EH (cell line): ENCODE results near the gene FOXK1.
"Not testable (repeated sequence)": the region's sequence is repeated elsewhere in the genome, so short reads cannot be mapped to it uniquely, and the experiment has no call there.

Experiments used
- DNase-seq: peaks from one replicate; pipeline ENCODE4 v3.0.0-alpha.2; 2015; ENCODE audit warnings: low read depth

FOXK1 gene

DNA sequence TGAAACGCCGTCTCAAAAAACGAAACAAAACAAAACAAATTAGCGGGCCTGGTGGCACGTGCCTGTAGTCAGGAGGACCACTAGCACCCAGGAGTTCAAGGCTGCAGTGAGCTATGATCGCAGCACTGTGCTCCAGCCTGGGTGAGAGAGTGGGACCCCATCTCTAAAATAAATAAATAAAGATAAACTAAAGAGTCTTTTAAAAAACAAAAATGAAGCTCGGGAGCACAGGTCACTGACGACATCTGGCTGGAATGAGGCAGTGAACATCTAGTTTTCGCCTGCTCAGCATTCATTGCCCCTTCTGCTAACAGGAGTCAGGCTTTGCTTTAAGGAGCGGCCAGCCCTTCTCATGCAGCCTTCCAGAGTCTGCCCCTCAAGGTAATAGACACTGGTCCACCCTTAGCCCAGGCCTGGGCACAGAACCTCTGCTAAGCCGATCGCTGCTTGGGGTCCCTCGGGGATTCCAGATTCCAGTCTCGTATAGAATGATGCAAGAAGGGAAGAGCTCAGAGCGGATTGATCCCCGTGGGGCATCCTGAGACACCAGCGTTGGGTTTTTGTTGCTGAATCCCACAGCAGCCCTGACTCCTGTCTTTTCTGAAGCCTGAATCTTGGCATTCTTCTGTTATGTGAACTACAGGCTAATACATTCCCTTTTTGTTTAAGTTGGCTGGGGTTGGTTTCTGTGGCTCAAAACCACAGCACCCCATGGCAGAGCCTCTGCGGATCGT lies 14.2 kb upstream of the FOXK1 start:
- peak; percentile 95 for DNase-seq

DNA sequence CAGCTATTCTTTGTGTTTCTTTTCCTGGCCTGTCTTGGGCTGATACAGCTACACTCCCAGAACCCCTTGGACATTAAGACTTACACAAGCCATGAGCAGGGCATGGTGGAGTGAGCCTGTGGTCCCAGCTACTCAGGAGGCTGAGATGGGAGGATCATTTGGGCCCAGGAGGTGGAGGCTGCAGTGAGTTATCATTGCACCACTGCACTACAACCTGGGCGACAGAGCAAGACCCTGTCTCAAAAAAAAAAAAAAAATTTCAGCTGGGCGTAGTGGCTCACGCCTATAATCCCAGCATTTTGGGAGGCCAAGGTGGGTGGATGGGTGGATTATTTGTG lies 13.6 kb upstream of the FOXK1 start:
- DNase-seq = no peak

DNA sequence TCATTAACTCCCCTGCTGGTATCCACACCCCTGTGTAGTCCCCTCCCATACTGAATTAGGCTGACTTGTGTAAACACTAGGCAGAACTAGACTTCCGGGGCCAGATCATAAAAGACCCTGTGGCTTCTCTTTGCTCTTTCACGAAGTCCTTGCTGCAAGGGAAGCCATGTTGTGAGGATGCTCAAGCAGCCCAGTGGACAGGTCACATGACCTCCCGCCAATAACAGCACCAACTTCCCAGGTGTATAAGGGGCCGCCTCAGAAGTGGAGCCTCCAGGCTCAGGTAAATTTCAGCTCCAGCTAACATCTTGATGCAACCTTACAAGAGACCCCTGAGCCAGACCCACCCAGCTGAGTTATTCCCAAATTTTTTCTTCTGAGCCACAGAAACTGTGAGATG lies 11.3 kb upstream of the FOXK1 start:
- no peak for DNase-seq

DNA sequence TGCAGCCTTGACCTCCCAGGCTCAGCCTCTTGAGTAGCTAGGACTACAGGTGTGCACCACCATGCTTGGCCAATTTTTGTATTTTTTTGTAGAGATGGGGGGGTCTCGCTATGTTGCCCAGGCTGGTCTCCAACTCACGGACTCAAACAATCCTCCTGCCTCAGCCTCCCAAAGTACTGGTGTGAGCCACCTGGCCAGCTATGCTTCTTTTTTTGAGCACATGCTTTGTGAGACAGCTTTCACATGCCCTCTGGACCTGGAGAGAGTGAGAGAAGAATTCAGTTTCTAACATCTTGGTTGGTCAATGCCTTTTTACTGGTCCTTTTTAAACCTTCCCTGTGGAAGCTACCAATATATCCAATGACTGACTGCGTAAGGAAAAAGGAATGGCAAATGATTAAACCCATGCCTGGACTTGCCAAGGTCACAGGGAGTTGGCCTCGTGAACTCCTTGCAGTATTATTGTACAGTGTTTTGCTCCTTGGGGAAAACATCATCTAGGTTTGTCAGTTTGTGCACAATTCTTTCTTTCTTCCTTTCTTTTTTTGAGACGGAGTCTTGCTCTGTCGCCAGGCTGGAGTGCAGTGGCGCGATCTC lies 6.2 kb upstream of the FOXK1 start:
- no peak for DNase-seq

DNA sequence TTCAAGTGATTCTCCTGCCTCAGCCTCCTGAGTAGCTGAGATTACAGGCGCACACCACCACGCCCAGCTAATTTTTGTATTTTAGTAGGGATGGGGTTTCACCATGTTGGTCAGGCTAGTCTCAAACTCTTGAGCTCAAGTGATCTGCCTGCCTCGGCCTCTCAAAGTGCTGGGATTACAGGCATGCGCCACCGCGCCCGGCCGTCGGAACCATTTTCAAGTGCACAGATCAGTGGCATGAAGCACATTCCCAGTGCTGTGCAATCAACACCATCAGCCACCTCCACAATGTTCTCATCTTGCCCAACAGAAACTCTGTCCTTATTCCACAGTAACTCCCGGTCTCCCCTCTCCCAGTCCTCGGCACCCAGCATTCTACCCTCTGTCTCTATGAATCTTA lies 4.6 kb upstream of the FOXK1 start:
- not testable (repeated sequence) for DNase-seq

DNA sequence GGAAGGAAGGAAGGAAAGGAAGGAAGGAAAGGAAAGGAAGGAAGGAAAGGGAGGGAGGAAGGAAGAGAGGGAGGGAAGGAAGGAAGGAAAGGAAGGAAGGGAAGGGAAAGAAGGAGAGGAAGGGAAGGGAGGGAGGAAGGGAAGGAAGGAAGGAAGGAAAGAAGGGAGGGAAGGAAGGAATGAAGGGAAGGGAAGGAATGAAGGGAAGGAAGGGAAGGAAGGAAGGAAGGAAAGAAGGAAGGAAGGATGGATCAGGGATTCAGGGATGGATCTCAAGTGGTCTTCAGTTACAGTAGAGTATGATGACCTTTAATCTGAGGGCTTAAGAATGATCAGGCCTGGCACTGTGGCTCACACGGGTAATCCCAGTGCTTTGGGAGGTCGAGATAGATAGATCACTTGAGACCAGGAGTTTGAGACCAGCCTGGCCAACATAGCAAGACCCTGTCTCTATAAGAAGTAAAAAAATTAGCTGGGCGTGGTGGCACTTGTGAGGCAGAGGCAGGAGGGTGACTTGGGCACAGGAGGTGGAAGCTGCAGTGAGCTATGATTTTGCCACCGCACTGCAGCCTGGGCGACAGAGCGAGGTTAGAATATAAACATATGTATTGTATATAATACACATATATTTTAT lies 760 bp upstream of the FOXK1 start:
- no peak for DNase-seq

DNA sequence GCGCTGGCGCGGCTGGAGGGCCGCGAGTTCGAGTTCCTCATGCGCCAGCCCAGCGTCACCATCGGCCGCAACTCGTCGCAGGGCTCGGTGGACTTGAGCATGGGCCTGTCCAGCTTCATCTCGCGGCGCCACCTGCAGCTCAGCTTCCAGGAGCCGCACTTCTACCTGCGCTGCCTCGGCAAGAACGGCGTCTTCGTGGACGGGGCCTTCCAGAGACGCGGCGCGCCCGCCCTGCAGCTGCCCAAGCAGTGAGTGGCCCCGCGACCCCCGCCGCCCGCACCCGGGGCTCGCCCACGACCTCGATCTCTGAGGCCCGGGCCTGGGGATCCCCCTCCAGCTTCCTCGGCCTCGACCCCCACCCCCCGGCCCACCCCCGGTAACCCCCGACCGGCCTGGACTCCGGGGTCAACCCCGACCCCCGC lies 537 bp downstream of the FOXK1 start:
- DNase-seq = peak; percentile 54

DNA sequence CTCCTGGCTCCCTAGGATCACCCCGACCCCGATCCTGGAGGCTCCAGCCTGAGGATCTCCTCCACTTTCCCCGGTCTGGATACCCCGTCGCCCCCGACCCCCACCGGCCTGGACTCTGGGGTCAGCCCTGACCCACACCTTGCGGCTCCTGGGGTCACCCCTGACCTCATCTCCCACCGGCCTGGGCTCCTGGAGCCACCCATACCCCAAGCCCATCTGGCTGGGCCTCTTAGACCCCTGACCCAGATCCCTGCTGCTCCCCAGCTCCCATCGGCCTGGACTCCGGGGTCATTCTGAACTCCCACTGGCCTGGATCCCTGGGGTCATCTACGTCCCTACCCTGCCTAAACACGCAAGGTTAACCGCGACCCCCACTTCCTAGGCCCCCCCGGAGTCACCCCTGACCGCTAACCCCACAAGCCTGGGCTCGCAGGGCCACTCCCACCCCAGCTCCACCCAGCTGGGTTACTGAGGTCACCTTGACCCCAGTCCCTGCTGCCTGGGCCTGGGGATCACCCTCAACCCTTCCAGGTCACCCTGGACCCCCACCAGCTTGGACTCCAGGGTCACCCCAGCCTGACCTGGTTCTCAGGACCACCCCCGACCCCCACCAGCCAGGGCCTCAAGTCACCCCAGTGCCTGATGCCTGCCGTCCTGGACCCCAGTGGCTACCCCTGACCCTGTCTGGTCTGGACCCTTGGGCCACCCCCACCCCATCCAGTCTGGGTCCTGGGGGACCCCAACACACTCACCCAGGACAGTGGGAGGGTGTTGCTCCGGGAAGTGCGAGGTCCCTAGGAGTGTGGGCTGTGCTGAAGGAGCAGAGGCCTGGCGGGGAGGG lies 1.2 kb downstream of the FOXK1 start:
- DNase-seq = peak; percentile 9

DNA sequence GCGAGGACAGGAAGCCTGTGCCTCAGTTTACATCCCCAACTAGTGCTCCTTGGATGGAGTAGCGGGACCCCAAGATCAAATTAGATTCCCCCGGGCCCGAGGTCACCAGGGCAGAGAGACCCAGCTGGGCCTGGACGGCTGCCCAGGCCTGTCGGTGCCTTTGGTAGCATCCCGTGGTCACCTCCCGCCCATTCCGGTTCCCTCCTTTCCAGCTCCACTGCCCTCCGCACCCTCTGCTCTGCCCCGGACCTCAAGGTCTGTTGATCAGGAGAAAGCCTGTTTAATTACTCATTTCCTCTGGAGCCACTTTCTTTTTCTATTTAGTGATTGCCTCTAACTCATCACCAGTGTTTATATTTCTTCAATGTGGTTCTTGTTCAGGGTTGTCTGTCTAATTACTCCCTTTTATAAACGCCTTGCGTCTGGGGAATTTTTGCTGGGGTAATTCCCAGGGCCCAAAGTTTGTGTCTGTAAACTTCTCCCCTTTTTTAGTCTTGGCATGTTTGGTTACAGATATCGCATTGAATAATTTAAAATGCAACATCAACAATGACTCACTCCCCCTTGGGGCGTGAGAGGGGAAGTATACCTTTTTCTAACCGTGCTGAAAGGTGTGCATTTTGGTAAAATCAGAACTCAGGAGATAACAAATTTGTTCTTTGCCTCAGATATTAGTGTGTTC lies 1.9 kb downstream of the FOXK1 start:
- DNase-seq = peak; percentile 83

DNA sequence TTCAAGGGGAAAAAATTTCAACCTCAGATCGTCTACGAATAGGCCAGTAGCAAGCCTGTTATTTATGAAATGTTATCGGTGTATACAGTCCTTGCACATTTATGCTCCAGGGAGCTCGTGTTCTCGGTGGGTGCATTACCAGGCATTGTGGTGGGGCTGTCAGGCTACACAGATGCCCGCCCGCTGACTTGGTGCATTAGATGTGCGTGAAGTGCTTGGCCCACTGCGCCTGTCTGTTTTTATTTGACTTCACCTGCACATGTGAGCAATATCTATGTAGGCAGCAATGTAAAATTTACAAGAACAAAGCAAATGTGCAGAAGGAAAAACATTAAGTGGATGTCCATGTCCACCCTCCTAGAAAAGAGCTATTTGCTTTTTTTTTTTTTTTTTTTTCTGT lies 2.8 kb downstream of the FOXK1 start:
- no peak for DNase-seq

DNA sequence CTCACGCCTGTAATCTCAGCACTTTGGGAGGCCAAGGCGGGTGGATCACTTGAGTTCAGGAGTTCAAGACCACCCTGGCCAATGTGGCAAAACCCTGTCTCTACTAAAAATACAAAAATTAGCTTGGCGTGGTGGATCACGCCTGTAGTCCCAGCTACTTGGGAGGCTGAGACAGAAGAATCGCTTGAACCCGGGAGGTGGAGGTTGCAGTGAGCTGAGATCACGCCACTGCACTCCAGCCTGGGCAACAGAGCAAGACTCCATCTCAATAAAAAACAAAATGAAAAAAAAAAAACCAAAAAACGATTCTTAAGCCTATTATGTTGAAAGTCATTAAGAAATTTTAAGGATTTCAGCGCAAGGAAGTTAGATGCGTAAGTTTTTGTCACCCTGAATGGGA lies 3.6 kb downstream of the FOXK1 start:
- DNase-seq = not testable (repeated sequence)

DNA sequence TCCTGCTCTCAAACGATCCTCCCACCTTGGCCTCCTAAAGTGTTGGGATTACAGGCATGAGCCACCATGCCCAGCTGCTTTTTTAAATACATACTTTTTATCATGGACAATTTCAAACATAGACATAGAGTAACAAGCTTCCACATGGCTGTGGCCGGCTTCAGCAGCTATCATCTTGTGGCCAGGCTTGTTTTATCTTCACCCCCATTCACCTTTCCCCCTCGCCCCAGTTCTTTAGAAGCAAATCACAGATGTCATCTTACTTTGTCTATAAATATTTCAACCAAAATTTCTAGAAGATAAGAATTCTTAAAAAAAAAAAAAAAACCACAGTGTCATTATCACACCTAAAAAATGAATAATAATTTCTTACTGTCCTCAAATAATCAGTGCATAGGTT lies 5.9 kb downstream of the FOXK1 start:
- DNase-seq = no peak

DNA sequence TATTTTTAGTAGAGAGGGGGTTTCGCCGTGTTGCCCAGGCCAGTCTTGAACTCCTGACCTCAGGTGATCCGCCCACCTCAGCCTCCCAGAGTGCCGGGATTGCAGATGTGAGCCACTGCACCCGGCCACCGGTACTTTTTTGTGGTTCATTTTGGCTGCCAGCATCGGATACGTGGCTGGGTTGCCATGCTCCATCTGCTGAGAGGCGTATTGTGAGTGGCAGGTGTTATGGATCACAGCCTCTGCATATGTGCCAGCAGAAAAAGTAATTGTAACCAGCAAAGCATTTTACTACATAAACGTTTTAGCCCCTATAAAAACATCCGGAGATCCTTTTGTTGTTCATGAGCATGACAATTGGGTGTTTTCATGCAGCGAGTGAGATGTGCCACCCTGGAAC lies 7.1 kb downstream of the FOXK1 start:
- DNase-seq = no peak

DNA sequence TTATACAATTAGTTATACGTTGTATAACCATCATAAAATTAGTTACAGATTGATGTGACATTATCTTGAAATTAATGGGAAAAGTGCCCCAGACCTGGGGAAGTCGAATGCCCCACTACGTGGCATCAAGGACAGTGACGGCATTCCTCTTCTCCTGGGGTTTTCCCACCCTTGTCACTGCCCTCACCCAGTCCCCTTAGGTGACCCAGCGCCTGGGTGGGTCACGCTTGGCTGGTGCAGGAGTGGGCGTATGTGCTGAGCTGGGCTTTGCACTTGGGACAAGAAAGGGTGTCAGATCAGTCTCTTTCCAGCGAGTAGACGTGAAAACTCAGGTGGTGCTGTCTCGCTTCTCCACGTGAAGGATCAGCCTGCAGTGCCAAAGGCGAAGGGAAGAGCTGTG lies 7.6 kb downstream of the FOXK1 start:
- no peak for DNase-seq

DNA sequence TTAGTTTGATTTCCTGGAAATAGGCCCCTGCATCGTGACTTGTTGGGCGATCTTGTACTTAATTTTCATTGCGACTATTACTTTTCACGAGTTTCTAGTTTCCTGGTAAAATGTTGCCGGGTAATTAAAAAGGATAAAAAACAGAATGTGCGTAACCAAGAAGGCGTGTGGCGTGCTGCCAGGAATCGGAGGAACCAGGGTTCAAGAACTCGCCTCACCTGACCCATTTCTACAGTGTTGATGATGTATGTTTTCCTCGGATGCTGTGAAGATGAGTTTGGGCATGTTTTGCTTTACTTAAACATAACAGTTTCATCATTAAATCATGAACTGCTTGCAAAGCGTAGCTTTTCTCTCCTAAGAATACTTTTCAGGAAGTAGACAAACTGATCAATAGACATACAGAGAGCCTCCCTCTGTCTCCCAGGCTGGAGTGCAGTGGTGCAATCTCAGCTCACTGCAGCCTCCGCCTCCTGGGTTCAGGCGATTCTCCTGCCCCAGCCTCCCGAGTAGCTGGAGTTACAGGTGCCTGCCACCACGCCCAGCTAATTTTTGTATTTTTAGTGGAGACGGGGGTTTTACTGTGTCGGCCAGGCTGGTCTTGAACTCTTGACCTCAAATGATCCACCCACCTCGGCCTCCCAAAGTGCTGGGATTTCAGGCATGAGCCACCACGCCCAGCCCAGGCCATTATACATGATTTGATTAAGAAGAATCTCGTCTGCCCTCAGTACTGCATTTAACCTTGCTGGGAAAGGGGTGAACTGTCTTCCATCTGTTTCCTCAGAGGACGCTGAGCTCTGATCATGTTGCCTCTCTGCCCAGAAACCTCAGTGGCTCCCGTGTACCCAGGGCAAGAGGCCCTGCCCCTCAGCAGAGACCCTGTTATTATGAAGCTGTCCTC lies 9.1 kb downstream of the FOXK1 start:
- no peak for DNase-seq

DNA sequence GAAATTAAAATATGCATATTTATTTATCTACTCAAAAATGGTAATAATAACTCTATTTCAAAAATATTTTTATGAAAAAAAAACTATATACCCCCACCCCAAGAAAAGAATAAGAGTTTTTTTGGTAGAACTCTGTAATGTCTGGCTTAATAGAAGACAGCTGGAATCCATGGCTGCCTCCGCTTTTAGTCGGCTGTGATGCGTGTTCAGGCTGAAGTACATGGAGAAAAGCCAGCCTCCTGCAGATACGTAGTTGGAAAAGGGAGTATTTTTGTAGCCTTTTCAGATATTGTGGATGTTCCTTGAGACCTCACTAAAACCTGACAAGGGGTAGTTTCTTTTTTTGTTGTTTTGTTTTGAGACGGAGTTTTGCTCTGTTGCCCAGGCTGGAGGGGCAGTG lies 10.0 kb downstream of the FOXK1 start:
- peak; percentile 17 for DNase-seq

DNA sequence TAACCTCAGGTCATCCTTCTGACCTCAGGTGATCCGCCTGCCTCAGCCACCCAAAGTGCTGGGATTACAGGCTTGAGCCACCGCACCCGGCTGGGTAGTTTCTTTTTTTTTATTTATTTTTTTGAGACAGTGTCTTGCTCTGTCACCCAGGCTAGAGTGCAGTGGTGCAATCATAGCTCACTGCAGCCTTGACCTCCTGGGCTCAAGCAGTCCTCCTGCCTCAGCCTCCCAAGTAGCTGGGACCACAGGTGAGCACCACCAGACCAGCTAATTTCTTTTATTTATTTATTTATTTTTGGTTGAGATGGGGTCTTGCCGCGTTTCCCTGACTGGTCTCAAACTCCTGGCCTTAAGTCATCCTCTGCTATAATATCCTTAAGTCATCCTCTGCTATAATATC lies 10.5 kb downstream of the FOXK1 start:
- not testable (repeated sequence) for DNase-seq

DNA sequence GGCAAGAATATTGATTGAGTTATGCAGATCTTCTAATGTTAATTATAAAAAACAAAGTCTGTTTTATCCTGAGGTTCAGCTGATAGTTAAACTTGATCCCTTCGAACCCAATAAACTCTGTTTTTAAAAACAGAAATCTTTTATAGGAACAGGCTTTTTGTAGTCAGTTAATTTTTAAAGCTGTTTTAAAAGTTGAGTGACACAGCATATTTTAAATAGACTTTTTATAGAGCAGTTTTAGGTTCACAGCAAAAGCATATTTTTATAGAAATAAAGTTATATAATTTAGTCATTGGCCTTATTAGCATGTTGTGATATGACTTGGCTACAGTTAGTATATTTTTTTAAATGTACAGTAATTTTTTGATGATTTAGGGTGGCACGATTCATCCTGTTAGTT lies 11.1 kb downstream of the FOXK1 start:
- no peak for DNase-seq

DNA sequence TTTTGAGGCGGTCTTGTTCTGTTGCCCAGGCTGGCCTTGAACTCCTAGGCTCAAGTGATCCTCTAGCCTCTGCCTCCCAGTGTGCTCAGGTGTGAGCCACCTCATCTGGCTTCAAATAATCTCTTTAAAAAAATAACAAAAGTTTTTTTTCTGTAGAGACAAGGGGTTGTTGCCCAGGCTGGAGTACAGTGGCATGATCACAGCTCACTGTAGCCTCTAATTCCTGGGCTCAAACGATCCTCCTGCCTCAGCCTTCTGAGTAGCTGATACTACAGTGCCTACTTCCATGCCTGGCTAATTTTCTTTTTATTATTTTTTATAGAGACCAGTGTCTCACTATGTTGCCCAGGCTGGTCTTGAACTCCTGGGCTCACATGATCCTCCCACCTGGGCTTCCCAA lies 11.7 kb downstream of the FOXK1 start:
- no peak for DNase-seq

DNA sequence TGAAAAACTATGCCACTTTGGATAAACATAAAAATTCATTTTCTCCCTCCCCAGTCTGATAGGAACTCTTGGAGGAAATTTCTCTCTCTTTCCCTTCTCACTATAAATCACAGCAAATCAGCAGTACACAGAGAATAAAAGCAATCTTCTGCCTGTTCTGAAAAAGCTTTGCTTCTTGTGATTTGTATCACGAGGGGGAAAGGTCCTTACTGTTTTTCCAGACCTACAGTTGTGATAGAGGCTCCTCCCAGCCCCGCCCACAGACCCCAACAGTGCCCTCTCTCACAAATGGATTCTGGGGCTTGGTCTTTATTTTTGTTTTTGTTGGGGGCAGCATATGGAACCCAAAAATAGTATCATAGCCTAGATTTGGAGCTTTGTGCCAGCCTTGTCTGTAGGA lies 12.2 kb downstream of the FOXK1 start:
- DNase-seq = no peak

DNA sequence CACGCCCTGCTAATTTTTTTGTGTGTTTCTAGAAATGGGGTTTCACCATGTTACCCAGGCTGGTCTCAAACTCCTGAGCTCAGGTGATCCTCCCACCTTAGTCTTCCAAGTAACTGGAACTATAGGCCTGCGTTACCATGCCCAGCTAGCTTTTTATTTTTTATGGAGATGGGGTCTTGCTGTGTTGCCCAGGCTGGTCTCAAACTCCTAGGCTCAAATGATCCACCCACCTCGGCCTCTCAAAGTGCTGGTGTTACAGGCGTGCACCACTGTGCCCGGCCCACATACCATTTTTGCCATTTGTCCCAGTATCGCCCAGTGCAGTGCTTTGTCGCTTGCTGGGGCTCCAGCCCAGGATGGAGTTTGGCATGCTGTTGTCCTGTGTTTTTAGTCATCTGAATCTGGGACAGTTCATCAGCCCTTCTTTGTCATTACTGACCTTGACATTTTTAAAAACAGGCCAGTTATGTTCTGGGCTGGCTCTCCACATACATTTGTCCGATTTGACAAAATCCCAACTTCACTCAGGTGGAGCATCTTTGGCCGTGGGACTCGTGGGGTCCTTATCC lies 16.7 kb downstream of the FOXK1 start:
- DNase-seq = no peak
